Endothelial cell of umbilical vein (primary cell): ENCODE results near the gene RAB2B. TPM values are rescaled to one million over a fixed set of nuclear protein-coding genes. Genes with fewer than 3 reads are reported as not detected.

Experiments used
- BruUV-seq: library from RNA; stranded (reverse); fragments of 400-500 nt; replicated peaks from 2 replicates; lab custom pipeline; 2021; lab: Mats Ljungman, UMichigan
- CTCF ChIA-PET: fragments of 300-600, 350-600 bp; sonication (Branson Sonifier 250); formaldehyde crosslinking; loops from one replicate; lab custom pipeline; 2021; ENCODE audit warnings: antibody characterized with exemption, inconsistent platforms; lab: Charles Lee
- POLR2A ChIA-PET: fragments of 300-600, 350-600 bp; sonication (Branson Sonifier 250); formaldehyde crosslinking; loops from one replicate; lab custom pipeline; 2021; ENCODE audit warnings: antibody characterized with exemption, inconsistent platforms; lab: Charles Lee
- DNase-seq: peaks from one replicate; pipeline ENCODE4 v3.0.0-alpha.2; 2011; ENCODE audit warnings: low read depth, low spot score
- FAIRE-seq: peaks from 2 replicates; lab custom pipeline; 2011; peaks lifted over from hg19 to GRCh38; lab: Jason Lieb, UNC
- H2AFZ ChIP-seq: 2 replicates; pipeline ENCODE4 v1.6.0; 2012; ENCODE audit warnings: low read depth, low read length, control low read depth, inconsistent platforms
- H3K27ac ChIP-seq: 2 replicates; pipeline ENCODE4 v1.5.1; 2011; ENCODE audit warnings: low read depth, mild to moderate bottlenecking, control low read depth, low read length, moderate library complexity; ENCODE audit not compliant: insufficient read depth
- H3K27me3 ChIP-seq, 2 experiments: 2 replicates each; pipeline versions ENCODE4 v1.6.0 to v1.6.1; 2011; ENCODE audit warnings: low read length in 2 of 2, mixed read lengths in 1 of 2; ENCODE audit not compliant: control insufficient read depth in 2 of 2, insufficient read depth in 2 of 2
- H3K36me3 ChIP-seq, 2 experiments: 2 replicates in 1 of 2; 3 replicates in 1 of 2; pipeline ENCODE4 v1.5.1; 2011; ENCODE audit warnings: low read length in 2 of 2, mild to moderate bottlenecking in 1 of 2, moderate library complexity in 1 of 2; ENCODE audit not compliant: control insufficient read depth in 2 of 2, insufficient read depth in 2 of 2; ENCODE audit errors: extremely low read depth in 1 of 2
- H3K4me1 ChIP-seq: 3 replicates; pipeline ENCODE4 v1.5.1; 2011; ENCODE audit warnings: mild to moderate bottlenecking, low read length; ENCODE audit not compliant: control insufficient read depth, insufficient read depth; ENCODE audit errors: extremely low read depth
- H3K4me2 ChIP-seq: 2 replicates; pipeline ENCODE4 v1.6.1; 2011; ENCODE audit warnings: low read length, control low read depth, mixed read lengths; ENCODE audit not compliant: insufficient read depth
- H3K4me3 ChIP-seq, 3 experiments: fragments of 200-600 bp in 1 of 3; sonication (generic), shearing (Covaris generic) in 1 of 3; replicated peaks in 1 of 3; 2 replicates each; pipeline ENCODE4 v1.5.1; 2011 to 2016; ENCODE audit warnings: control low read depth in 3 of 3, low read length in 3 of 3, mild to moderate bottlenecking in 2 of 3, inconsistent platforms in 1 of 3, low read depth in 1 of 3, moderate library complexity in 1 of 3; ENCODE audit not compliant: insufficient read depth in 1 of 3
- H3K79me2 ChIP-seq: 2 replicates; pipeline ENCODE4 v1.6.0; 2012; ENCODE audit warnings: low read length, inconsistent platforms; ENCODE audit not compliant: control insufficient read depth, insufficient read depth
- H3K9ac ChIP-seq: replicated peaks from 2 replicates; pipeline ENCODE3; 2011; ENCODE audit warnings: low read length, control low read depth; ENCODE audit not compliant: insufficient read depth; ENCODE audit errors: extremely low read depth
- H3K9me1 ChIP-seq: replicated peaks from 3 replicates; pipeline ENCODE4 v1.6.0; 2011; ENCODE audit warnings: mild to moderate bottlenecking, low read length; ENCODE audit not compliant: control insufficient read depth, insufficient read depth; ENCODE audit errors: extremely low read depth
- H3K9me3 ChIP-seq: replicated peaks from 2 replicates; pipeline ENCODE4 v1.5.1; 2012; ENCODE audit warnings: low read length, inconsistent platforms; ENCODE audit not compliant: control insufficient read depth, insufficient read depth
- H4K20me1 ChIP-seq: replicated peaks from 2 replicates; pipeline ENCODE3; 2011; ENCODE audit warnings: mild to moderate bottlenecking, low read length; ENCODE audit not compliant: control insufficient read depth, insufficient read depth; ENCODE audit errors: extremely low read depth
- CTCF ChIP-seq, 2 donors: IDR thresholded peaks; 1 replicate in 1 of 2; 2 replicates in 1 of 2; pipeline ENCODE4 v1.5.1; 2011; ENCODE audit warnings: low read length in 2 of 2, mild to moderate bottlenecking in 2 of 2, moderate library complexity in 2 of 2, control low read depth in 1 of 2, inconsistent platforms in 1 of 2, low read depth in 1 of 2; ENCODE audit not compliant: insufficient read depth in 1 of 2; ENCODE audit errors: extremely low read depth in 1 of 2
- EZH2 ChIP-seq: IDR thresholded peaks from 2 replicates; pipeline ENCODE4 v1.6.1; 2012; ENCODE audit warnings: borderline replicate concordance, low read depth, mild to moderate bottlenecking, moderate library complexity, low read length, inconsistent platforms; ENCODE audit not compliant: severe bottlenecking
- FOS ChIP-seq: IDR thresholded peaks from 2 replicates; pipeline ENCODE4 v1.6.1; 2011; ENCODE audit warnings: mild to moderate bottlenecking, low read length, moderate library complexity, borderline replicate concordance; ENCODE audit not compliant: insufficient read depth
- GATA2 ChIP-seq: IDR thresholded peaks from 2 replicates; pipeline ENCODE4 v1.7.0; 2011; ENCODE audit warnings: low read depth, mild to moderate bottlenecking, moderate library complexity, mixed read lengths, low read length; ENCODE audit not compliant: insufficient read length, insufficient read depth
- JUN ChIP-seq: IDR thresholded peaks from 2 replicates; pipeline ENCODE4 v1.6.1; 2011; ENCODE audit warnings: borderline replicate concordance, low read depth; ENCODE audit not compliant: insufficient read length, insufficient read depth
- MYC ChIP-seq: IDR thresholded peaks from one replicate; pipeline ENCODE4 v1.6.1; 2011; ENCODE audit warnings: mild to moderate bottlenecking, low read depth, low read length
- POLR2A ChIP-seq: IDR thresholded peaks from 2 replicates; pipeline ENCODE4 v1.6.1; 2012; ENCODE audit warnings: low read depth, mild to moderate bottlenecking, control low read depth, low read length
- POLR2AphosphoS5 ChIP-seq: IDR thresholded peaks from 2 replicates; pipeline ENCODE4 v1.6.1; 2012; ENCODE audit warnings: low read depth, mild to moderate bottlenecking, control low read depth, low read length, moderate library complexity; ENCODE audit not compliant: insufficient read depth
- dilution Hi-C: fragments of 300-500 bp; cut with MboI; formaldehyde crosslinking; loops from one replicate; pipeline ENCODE4 v1.15.0; 2019; ENCODE audit warnings: low sequenced_read_pairs; ENCODE audit not compliant: extremely low pct_ligation_motif_present
- intact Hi-C: fragments of 100-400 bp; cut with micrococcal nuclease; formaldehyde crosslinking; loops from one replicate; pipeline ENCODE4 v1.10.0; 2022
- polyA plus RNA-seq, 4 experiments: library from polyadenylated mRNA; depleted of rRNA in 3 of 4; stranded (reverse) in 3 of 4; unstranded in 1 of 4; fragments of >200 nt; gene quantifications; 2 replicates each; pipeline versions ENCODE4 v1.2.1 to v1.2.3, GENCODE V29; 2011 to 2012; ENCODE audit warnings: missing spikeins in 1 of 4
- total RNA-seq: library from RNA; stranded (reverse); gene quantifications from 2 replicates; pipeline ENCODE4 v1.2.3, GENCODE V29; 2021
- TF ChIP-seq, protein P1 (sequence below): IDR thresholded peaks from 2 replicates; pipeline ENCODE4 v1.6.1; 2011; ENCODE audit not compliant: insufficient read depth, insufficient read length

RAB2B gene
- total and polyA plus RNA-seq, 2 donors (not counting 3 experiments of a cell fraction or from before 2014, with no cell fraction given) = 27.9 to 29.1 TPM

- H3K4me1 ChIP-seq = peaks cover 1% of the 10 kb centered on the region
- H3K9me3 ChIP-seq = no peaks in the 10 kb centered on the region
- H3K9ac ChIP-seq = no peak overlapping the region
- no peaks in the 10 kb centered on the region for H4K20me1 ChIP-seq
- no peak overlapping the region for H3K4me2 ChIP-seq
- H3K36me3 ChIP-seq = no peaks in the 10 kb centered on the region
- FAIRE-seq (no peak), DNase-seq (no peak)
- CTCF ChIA-PET = interaction anchor here (1.3 kb wide), 1 partner anchor 23 kb away, joined by 4 read pairs; no protein-coding TSS in a partner anchor
- H3K27me3 ChIP-seq = peaks cover 11 to 12% of the 10 kb centered on the region in 2 experiments
- POLR2A ChIA-PET = no interaction called here
- H2AFZ ChIP-seq = no peak overlapping the region
- no peaks in the 10 kb centered on the region for H3K79me2 ChIP-seq
- BruUV-seq = no TSS peak
- H3K9me1 ChIP-seq = no peaks in the 10 kb centered on the region
- dilution Hi-C loops (no loop called here), intact Hi-C loops (no loop called here)
- H3K27ac ChIP-seq = no peak overlapping the region
- TF ChIP-seq FOS (no peak), POLR2AphosphoS5 (no peak), CTCF (IDR thresholded peaks at IDR 0.05; ENCODE audit: extremely low read depth in 1 of 2, insufficient read depth in 1 of 2, low read depth in 1 of 2, low read length in 2 of 2) (no peak), POLR2A (no peak), EZH2 (no peak), JUN (no peak), GATA2 (no peak), MYC (no peak)
- TF ChIP-seq, protein P1, sequence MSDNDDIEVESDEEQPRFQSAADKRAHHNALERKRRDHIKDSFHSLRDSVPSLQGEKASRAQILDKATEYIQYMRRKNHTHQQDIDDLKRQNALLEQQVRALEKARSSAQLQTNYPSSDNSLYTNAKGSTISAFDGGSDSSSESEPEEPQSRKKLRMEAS = no peak
- H3K4me3 ChIP-seq = no peak overlapping the region
These were observed 44.7 kb upstream of the RAB2B start for GRCh38 chr14:21521501-21521900.
